Effector memory CD8-positive, alpha-beta T cell (primary cell): ENCODE data around the gene ORMDL2.
"Not testable (repeated sequence)": the region's sequence is repeated elsewhere in the genome, so short reads cannot be mapped to it uniquely, and the experiment has no call there.

Experiments used
- ATAC-seq: fragments of 150-1000 bp; cut with Tn5 transposase; replicated peaks from 2 replicates; pipeline ENCODE4 v1.10.0; 2021; ENCODE audit warnings: mild to moderate bottlenecking, moderate library complexity
- DNase-seq, 3 experiments: peaks; one replicate each; pipeline ENCODE4 v3.0.0; 2021
- H3K27ac Mint-ChIP-seq, 2 donors: one replicate each; pipeline ENCODE4 v1.8.0; 2022; ENCODE audit warnings: mild to moderate bottlenecking in 2 of 2, mixed read lengths in 2 of 2, moderate library complexity in 2 of 2
- H3K27me3 Mint-ChIP-seq, 2 donors: one replicate each; pipeline ENCODE4 v1.8.0; 2022; ENCODE audit warnings: mixed read lengths in 2 of 2
- H3K36me3 Mint-ChIP-seq: one replicate; pipeline ENCODE4 v1.8.0; 2022; ENCODE audit warnings: mild to moderate bottlenecking, moderate library complexity, mixed read lengths; ENCODE audit not compliant: insufficient read depth
- H3K4me1 Mint-ChIP-seq, 2 donors: one replicate each; pipeline ENCODE4 v1.8.0; 2022; ENCODE audit warnings: low read depth in 2 of 2, mixed read lengths in 2 of 2
- H3K4me3 Mint-ChIP-seq, 2 donors: one replicate each; pipeline ENCODE4 v1.8.0; 2022; ENCODE audit warnings: mild to moderate bottlenecking in 2 of 2, mixed read lengths in 2 of 2, moderate library complexity in 2 of 2
- H3K9me3 Mint-ChIP-seq, 2 donors: one replicate each; pipeline ENCODE4 v1.8.0; 2022; ENCODE audit warnings: mixed read lengths in 2 of 2

Gene ORMDL2

GRCh38 chr12:55833056-55833455, 15.2 kb downstream of the ORMDL2 start:
- Mint-ChIP-seq H3K4me3 (no peak overlapping the region), H3K9me3 (no peaks in the 10 kb centered on the region), H3K27me3 (peaks cover 0 to 4% of the 10 kb centered on the region in 2 donors), H3K27ac (peak overlapping the region in 1 of 2 donors; percentile 30), H3K36me3 (peaks cover 16% of the 10 kb centered on the region), H3K4me1 (peaks cover 22 to 24% of the 10 kb centered on the region in 2 donors)
- ATAC-seq (no peak), DNase-seq (no peak)

- not testable (repeated sequence) for ATAC-seq, H3K27ac Mint-ChIP-seq, DNase-seq, H3K4me3 Mint-ChIP-seq, H3K9me3 Mint-ChIP-seq, H3K36me3 Mint-ChIP-seq
- Mint-ChIP-seq H3K4me1 (peaks cover 18 to 19% of the 10 kb centered on the region in 2 donors), H3K27me3 (peaks cover 0 to 11% of the 10 kb centered on the region in 2 donors)
These were observed 16.6 kb downstream of the ORMDL2 start for GRCh38 chr12:55834400-55834799.

- H3K36me3 Mint-ChIP-seq = no peaks in the 10 kb centered on the region
- peaks cover 5 to 21% of the 10 kb centered on the region in 2 donors for H3K27me3 Mint-ChIP-seq
- no peak for DNase-seq
- no peak for ATAC-seq
- H3K27ac Mint-ChIP-seq = no peak overlapping the region
- no peak overlapping the region for H3K4me3 Mint-ChIP-seq
- H3K9me3 Mint-ChIP-seq = no peaks in the 10 kb centered on the region
- H3K4me1 Mint-ChIP-seq = peaks cover 0 to 2% of the 10 kb centered on the region in 2 donors
These were observed 20.5 kb downstream of the ORMDL2 start for GRCh38 chr12:55838361-55838760.

- no peaks in the 10 kb centered on the region for H3K36me3 Mint-ChIP-seq
- H3K27ac Mint-ChIP-seq = no peak overlapping the region
- DNase-seq = no peak
- H3K4me3 Mint-ChIP-seq = no peak overlapping the region
- ATAC-seq = no peak
- no peaks in the 10 kb centered on the region for H3K4me1 Mint-ChIP-seq
- H3K9me3 Mint-ChIP-seq = no peaks in the 10 kb centered on the region
- peaks cover 5 to 21% of the 10 kb centered on the region in 2 donors for H3K27me3 Mint-ChIP-seq
These were observed 21.7 kb downstream of the ORMDL2 start for GRCh38 chr12:55839345-55840140.

GRCh38 chr12:55840581-55841351, 22.9 kb downstream of the ORMDL2 start:
- Mint-ChIP-seq H3K36me3 (no peaks in the 10 kb centered on the region), H3K9me3 (no peaks in the 10 kb centered on the region), H3K4me1 (no peaks in the 10 kb centered on the region), H3K27me3 (peaks cover 5 to 21% of the 10 kb centered on the region in 2 donors), H3K4me3 (no peak overlapping the region), H3K27ac (no peak overlapping the region)
- ATAC-seq (no peak), DNase-seq (no peak)

- H3K27me3 Mint-ChIP-seq = peaks cover 5 to 19% of the 10 kb centered on the region in 2 donors
- H3K4me1 Mint-ChIP-seq = no peaks in the 10 kb centered on the region
- ATAC-seq (no peak), DNase-seq (no peak)
- H3K4me3 Mint-ChIP-seq = no peak within 1 kb of the TSS
- no peaks in the 10 kb centered on the region for H3K36me3 Mint-ChIP-seq
- no peaks in the 10 kb centered on the region for H3K9me3 Mint-ChIP-seq
- H3K27ac Mint-ChIP-seq = no peak within 1 kb of the TSS
These were observed 25.0 kb downstream of the ORMDL2 start, which contains the start of gene MMP19 for GRCh38 chr12:55842681-55843429. TSS of gene MMP19 (minus strand) at chr12:55842936. CDS start at chr12:55842830, 106 bp downstream.

GRCh38 chr12:55843431-55843830, 25.6 kb downstream of the ORMDL2 start:
- no peak overlapping the region for H3K4me3 Mint-ChIP-seq
- no peak for ATAC-seq
- no peaks in the 10 kb centered on the region for H3K9me3 Mint-ChIP-seq

GRCh38 chr12:55844961-55845360, 27.1 kb downstream of the ORMDL2 start:
- no peak for DNase-seq
- no peaks in the 10 kb centered on the region for H3K9me3 Mint-ChIP-seq
- H3K27me3 Mint-ChIP-seq = peaks cover 13 to 18% of the 10 kb centered on the region in 2 donors
- H3K4me1 Mint-ChIP-seq = no peaks in the 10 kb centered on the region
- no peak overlapping the region for H3K27ac Mint-ChIP-seq
- no peaks in the 10 kb centered on the region for H3K36me3 Mint-ChIP-seq
- no peak overlapping the region for H3K4me3 Mint-ChIP-seq
- ATAC-seq = no peak

More at GRCh38 chr12:55843431-55843830, 25.6 kb downstream of the ORMDL2 start:
- Mint-ChIP-seq H3K27me3 (peaks cover 5 to 14% of the 10 kb centered on the region in 2 donors), H3K36me3 (no peaks in the 10 kb centered on the region), H3K4me1 (no peaks in the 10 kb centered on the region), H3K27ac (no peak overlapping the region)
- no peak for DNase-seq

GRCh38 chr12:55845361-55845760, 27.5 kb downstream of the ORMDL2 start:
- no peak for ATAC-seq
- Mint-ChIP-seq H3K36me3 (no peaks in the 10 kb centered on the region), H3K4me3 (no peak overlapping the region), H3K27ac (no peak overlapping the region), H3K9me3 (no peaks in the 10 kb centered on the region), H3K27me3 (peaks cover 17 to 22% of the 10 kb centered on the region in 2 donors), H3K4me1 (no peaks in the 10 kb centered on the region)
- no peak for DNase-seq

GRCh38 chr12:55845785-55846496, 28.1 kb downstream of the ORMDL2 start:
- no peak overlapping the region for H3K4me3 Mint-ChIP-seq
- ATAC-seq (no peak), DNase-seq (no peak)
- no peaks in the 10 kb centered on the region for H3K9me3 Mint-ChIP-seq
- H3K27me3 Mint-ChIP-seq = peaks cover 22 to 28% of the 10 kb centered on the region in 2 donors
- H3K36me3 Mint-ChIP-seq = no peaks in the 10 kb centered on the region
- H3K4me1 Mint-ChIP-seq = no peaks in the 10 kb centered on the region
- peak overlapping the region in 1 of 2 donors; percentile 78 for H3K27ac Mint-ChIP-seq

- Mint-ChIP-seq H3K4me3 (no peak overlapping the region), H3K4me1 (no peaks in the 10 kb centered on the region), H3K36me3 (no peaks in the 10 kb centered on the region), H3K27me3 (peaks cover 24 to 31% of the 10 kb centered on the region in 2 donors), H3K27ac (peak overlapping the region in 1 of 2 donors; percentile 52), H3K9me3 (no peaks in the 10 kb centered on the region)
- ATAC-seq (no peak), DNase-seq (no peak)
These were observed 29.2 kb downstream of the ORMDL2 start for GRCh38 chr12:55847033-55847432.

GRCh38 chr12:55847603-55848291, 29.9 kb downstream of the ORMDL2 start:
- no peaks in the 10 kb centered on the region for H3K4me1 Mint-ChIP-seq
- H3K4me3 Mint-ChIP-seq = no peak overlapping the region
- H3K27ac Mint-ChIP-seq = peak overlapping the region in 1 of 2 donors; percentile 52
- DNase-seq (no peak), ATAC-seq (no peak)
- no peaks in the 10 kb centered on the region for H3K36me3 Mint-ChIP-seq
- H3K27me3 Mint-ChIP-seq = peaks cover 26 to 30% of the 10 kb centered on the region in 2 donors
- no peaks in the 10 kb centered on the region for H3K9me3 Mint-ChIP-seq
